Measurements from ENCODE around the gene MRPS12.

DNA sequence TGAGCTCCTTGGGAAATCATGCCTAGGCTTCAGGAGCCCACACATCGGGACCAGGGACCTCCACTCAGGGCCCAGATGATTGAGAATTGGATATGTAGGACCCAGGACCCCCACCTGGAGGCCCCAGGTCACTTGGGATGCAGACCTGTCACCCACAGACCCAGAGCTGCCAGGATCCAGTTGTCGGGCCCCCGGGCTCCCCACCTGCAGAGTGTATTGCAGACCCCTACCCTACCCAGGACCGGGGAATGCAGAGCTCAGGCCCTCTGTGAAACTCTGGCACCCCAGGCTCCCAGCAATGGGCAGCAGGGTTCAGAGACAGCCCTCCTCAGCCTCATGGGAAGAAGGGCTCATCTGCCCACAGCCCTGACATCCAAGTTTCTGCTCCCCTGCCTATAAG lies 25.1 kb upstream of the MRPS12 start:
- TF ChIP-seq EZH2 (IDR thresholded peaks at IDR 0.05; ENCODE audit: insufficient read depth, poor library complexity, severe bottlenecking) (no peak), EZH2phosphoT487 (IDR thresholded peaks at IDR 0.05; ENCODE audit: insufficient read depth, low read depth) (no peak)

Data from GM23248 (cell line).